ENCODE results near the gene RRP1B.

Gene RRP1B

GRCh38 chr21:43658088-43658741 lies 1.1 kb upstream of the RRP1B start:
- H4K20me1 ChIP-seq: peaks cover 5 to 28% (median 24%) of the 10 kb centered on the region in 11 experiments; a peak in 20 of 22 replicates
- peak overlapping the region in 7 of 11 experiments; percentile 84 to 95 (median 89); a peak in 14 of 22 replicates for H3K27ac ChIP-seq
- H3K27me3 ChIP-seq: no peaks in the 10 kb centered on the region
- no peak overlapping the region; a peak in 1 of 20 replicates for H3K4me3 ChIP-seq
- H3K9ac ChIP-seq: peak overlapping the region in 2 of 11 experiments; percentile 25 to 95; a peak in 2 of 22 replicates
- peaks cover 39 to 48% (median 45%) of the 10 kb centered on the region in 10 experiments for H3K4me1 ChIP-seq
- no peak for TF ChIP-seq Cebpa-rat (IDR thresholded peaks at IDR 0.05)
- peaks cover 5 to 24% (median 22%) of the 10 kb centered on the region in 11 experiments; a peak in 21 of 22 replicates for H3K36me3 ChIP-seq
- no peaks in the 10 kb centered on the region; a peak in 1 of 22 replicates for H3K9me3 ChIP-seq (replicated peaks in 1 of 11)
- H3K4me2 ChIP-seq: peak overlapping the region; percentile 62 to 94 (median 88)

GRCh38 chr21:43658769-43659135 lies 608 bp upstream of the RRP1B start:
- H3K4me3 ChIP-seq: peak overlapping the region in 7 of 10 experiments; percentile 88 to 97 (median 93); a peak in 8 of 20 replicates
- H3K9me3 ChIP-seq (replicated peaks in 1 of 11): no peaks in the 10 kb centered on the region; a peak in 2 of 22 replicates
- peaks cover 5 to 33% (median 28%) of the 10 kb centered on the region in 11 experiments; a peak in 20 of 22 replicates for H4K20me1 ChIP-seq
- peak overlapping the region; percentile 81 to 98 (median 89); a peak in 20 of 22 replicates for H3K9ac ChIP-seq
- no peaks in the 10 kb centered on the region for H3K27me3 ChIP-seq
- peak overlapping the region; percentile 60 to 95 (median 87); a peak in 20 of 22 replicates for H3K27ac ChIP-seq
- H3K4me2 ChIP-seq: peak overlapping the region; percentile 43 to 94 (median 88)
- peaks cover 8 to 29% (median 28%) of the 10 kb centered on the region in 11 experiments; a peak in 21 of 22 replicates for H3K36me3 ChIP-seq
- H3K4me1 ChIP-seq: peaks cover 39 to 48% (median 45%) of the 10 kb centered on the region in 10 experiments
- no peak for TF ChIP-seq Cebpa-rat (IDR thresholded peaks at IDR 0.05)

- Histone ChIP-seq H3K4me1 (peaks cover 49 to 62% (median 58%) of the 10 kb centered on the region in 10 experiments), H3K9me3 (replicated peaks in 1 of 11) (peaks cover 6 to 20% (median 12%) of the 10 kb centered on the region in 11 experiments; a peak in 19 of 22 replicates), H4K20me1 (peaks cover 6 to 68% (median 61%) of the 10 kb centered on the region in 11 experiments; a peak in 21 of 22 replicates), H3K4me3 (no peak overlapping the region), H3K9ac (no peak overlapping the region), H3K27ac (no peak overlapping the region), H3K36me3 (peaks cover 35 to 63% (median 59%) of the 10 kb centered on the region in 11 experiments), H3K27me3 (no peaks in the 10 kb centered on the region), H3K4me2 (peak overlapping the region in 5 of 11 experiments; percentile 79 to 92 (median 88); a peak in 5 of 22 replicates)
- no peak for TF ChIP-seq Cebpa-rat (IDR thresholded peaks at IDR 0.05)
These were observed 2.9 kb downstream of the RRP1B start for GRCh38 chr21:43662286-43662685.

- H3K27ac ChIP-seq: no peak overlapping the region
These were observed 3.7 kb downstream of the RRP1B start for GRCh38 chr21:43663033-43663432.

GRCh38 chr21:43664358-43664757 lies 5.0 kb downstream of the RRP1B start:
- Histone ChIP-seq H3K36me3 (peaks cover 35 to 75% (median 64%) of the 10 kb centered on the region in 11 experiments), H3K27me3 (no peaks in the 10 kb centered on the region), H4K20me1 (peaks cover 15 to 89% (median 82%) of the 10 kb centered on the region in 11 experiments; a peak in 21 of 22 replicates), H3K27ac (no peak overlapping the region), H3K4me1 (peaks cover 38 to 62% (median 56%) of the 10 kb centered on the region in 10 experiments), H3K4me3 (no peak overlapping the region), H3K9ac (no peak overlapping the region), H3K9me3 (replicated peaks in 1 of 11) (peaks cover 6 to 20% (median 12%) of the 10 kb centered on the region in 11 experiments; a peak in 19 of 22 replicates), H3K4me2 (no peak overlapping the region)
- no peak for TF ChIP-seq Cebpa-rat (IDR thresholded peaks at IDR 0.05)

More at GRCh38 chr21:43663033-43663432, 3.7 kb downstream of the RRP1B start:
- no peak overlapping the region for H3K4me3 ChIP-seq
- no peak overlapping the region for H3K4me2 ChIP-seq
- H3K9me3 ChIP-seq (replicated peaks in 1 of 11): peaks cover 6 to 20% (median 12%) of the 10 kb centered on the region in 11 experiments; a peak in 19 of 22 replicates
- peaks cover 49 to 62% (median 58%) of the 10 kb centered on the region in 10 experiments for H3K4me1 ChIP-seq
- H3K9ac ChIP-seq: no peak overlapping the region
- H3K36me3 ChIP-seq: peaks cover 35 to 66% (median 60%) of the 10 kb centered on the region in 11 experiments
- no peaks in the 10 kb centered on the region for H3K27me3 ChIP-seq
- peaks cover 12 to 76% (median 69%) of the 10 kb centered on the region in 11 experiments; a peak in 21 of 22 replicates for H4K20me1 ChIP-seq
- TF ChIP-seq Cebpa-rat (IDR thresholded peaks at IDR 0.05): no peak

- H4K20me1 ChIP-seq: peaks cover 22 to 100% (median 96%) of the 10 kb centered on the region in 11 experiments; a peak in 21 of 22 replicates
- TF ChIP-seq Cebpa-rat (IDR thresholded peaks at IDR 0.05): no peak
These were observed 6.5 kb downstream of the RRP1B start for GRCh38 chr21:43665879-43666278.

GRCh38 chr21:43667191-43667904 lies 8.0 kb downstream of the RRP1B start:
- peak overlapping the region in 8 of 11 experiments; percentile 22 to 55 (median 36); a peak in 12 of 22 replicates for H3K9ac ChIP-seq
- H4K20me1 ChIP-seq: peaks cover 17 to 100% (median 96%) of the 10 kb centered on the region in 11 experiments; a peak in 21 of 22 replicates
- peaks cover 6 to 20% (median 12%) of the 10 kb centered on the region in 11 experiments; a peak in 19 of 22 replicates for H3K9me3 ChIP-seq (replicated peaks in 1 of 11)
- peaks cover 62 to 91% (median 81%) of the 10 kb centered on the region in 11 experiments for H3K36me3 ChIP-seq
- H3K27ac ChIP-seq: peak overlapping the region in 9 of 11 experiments; percentile 53 to 74 (median 72); a peak in 18 of 22 replicates
- H3K4me1 ChIP-seq: peaks cover 22 to 43% (median 38%) of the 10 kb centered on the region in 10 experiments
- H3K4me3 ChIP-seq: peak overlapping the region in 1 of 10 experiments; percentile 5; a peak in 1 of 20 replicates
- H3K27me3 ChIP-seq: no peaks in the 10 kb centered on the region
- peak overlapping the region; percentile 65 to 87 (median 73) for H3K4me2 ChIP-seq
- peak in 6 of 11 experiments; percentile 54 to 81 (median 66); a peak in 8 of 22 replicates for TF ChIP-seq Cebpa-rat (IDR thresholded peaks at IDR 0.05)

More at GRCh38 chr21:43665879-43666278, 6.5 kb downstream of the RRP1B start:
- Histone ChIP-seq H3K9ac (no peak overlapping the region), H3K4me3 (no peak overlapping the region), H3K36me3 (peaks cover 47 to 90% (median 80%) of the 10 kb centered on the region in 11 experiments), H3K4me2 (peak overlapping the region in 10 of 11 experiments; percentile 15 to 87 (median 74); a peak in 16 of 22 replicates), H3K9me3 (replicated peaks in 1 of 11) (peaks cover 6 to 20% (median 12%) of the 10 kb centered on the region in 11 experiments; a peak in 19 of 22 replicates), H3K27ac (no peak overlapping the region; a peak in 2 of 22 replicates), H3K27me3 (no peaks in the 10 kb centered on the region), H3K4me1 (peaks cover 33 to 57% (median 53%) of the 10 kb centered on the region in 10 experiments)
